Spleen (tissue), 13 donors: ENCODE results near the gene SDK2. TPM values are rescaled to one million over a fixed set of nuclear protein-coding genes. Genes with fewer than 3 reads are reported as not detected.

Experiments
- DNase-seq: peaks from one replicate; pipeline ENCODE4 v3.0.0-alpha.2; 2020
- H3K27ac ChIP-seq, 8 donors: fragments of 200-600 bp; sonication (generic) in 7 of 8; 1 replicate in 4 of 8; 2 replicates in 4 of 8; pipeline versions ENCODE4 v1.5.0 to v1.8.0; 2016 to 2021; ENCODE audit warnings: inconsistent platforms in 4 of 8, mild to moderate bottlenecking in 4 of 8, moderate library complexity in 1 of 8
- H3K27me3 ChIP-seq, 7 donors: fragments of 200-600 bp; sonication (generic) in 6 of 7; replicated peaks in 1 of 7; 1 replicate in 4 of 7; 2 replicates in 3 of 7; pipeline versions ENCODE4 v1.5.0 to v1.8.0; 2016 to 2021; ENCODE audit warnings: inconsistent platforms in 3 of 7, mild to moderate bottlenecking in 1 of 7
- H3K36me3 ChIP-seq, 6 donors: fragments of 200-600 bp; sonication (generic) in 5 of 6; 1 replicate in 4 of 6; 2 replicates in 2 of 6; pipeline versions ENCODE4 v1.5.0 to v1.8.0; 2016 to 2021; ENCODE audit warnings: inconsistent platforms in 2 of 6
- H3K4me1 ChIP-seq, 6 donors: fragments of 200-600 bp; sonication (generic) in 5 of 6; 1 replicate in 3 of 6; 2 replicates in 3 of 6; pipeline versions ENCODE4 v1.5.0 to v1.8.0; 2016 to 2021; ENCODE audit warnings: inconsistent platforms in 3 of 6
- H3K4me3 ChIP-seq, 8 donors: fragments of 200-600 bp; sonication (generic) in 7 of 8; 1 replicate in 4 of 8; 2 replicates in 4 of 8; pipeline versions ENCODE4 v1.5.0 to v1.8.0; 2016 to 2021; ENCODE audit warnings: inconsistent platforms in 4 of 8, mild to moderate bottlenecking in 4 of 8, moderate library complexity in 2 of 8
- H3K9me3 ChIP-seq, 8 donors: fragments of 200-600 bp; sonication (generic) in 7 of 8; 1 replicate in 4 of 8; 2 replicates in 4 of 8; pipeline versions ENCODE4 v1.5.0 to v1.8.0; 2016 to 2021; ENCODE audit warnings: inconsistent platforms in 4 of 8
- CTCF ChIP-seq, 11 experiments: fragments of 200-600 bp in 7 of 11; fragments of 450-650 bp in 4 of 11; sonication (generic) in 4 of 11; IDR thresholded peaks in 8 of 11; conservative IDR thresholded peaks in 3 of 11; 1 replicate in 7 of 11; 2 replicates in 4 of 11; pipeline versions ENCODE4 v1.4.0 to v1.8.0; 2016 to 2021; ENCODE audit warnings: antibody characterized with exemption in 11 of 11, inconsistent platforms in 4 of 11, mild to moderate bottlenecking in 1 of 11
- POLR2A ChIP-seq, 3 donors: fragments of 450-650 bp; IDR thresholded peaks; one replicate each; pipeline ENCODE4 v1.5.1; 2017; ENCODE audit warnings: antibody characterized with exemption in 3 of 3, mild to moderate bottlenecking in 1 of 3
- POLR2AphosphoS5 ChIP-seq, 3 donors: sonication (generic); formaldehyde crosslinking; IDR thresholded peaks; one replicate each; pipeline ENCODE4 v1.5.1; 2017; ENCODE audit warnings: antibody characterized with exemption in 3 of 3
- WGBS, 5 donors: extraction: QIAGEN DNeasy Blood & Tissue Kit in 3 of 5; methylation state at CpG; one replicate each; pipeline versions ENCODE4 v1.1.5 to v1.1.7; 2013 to 2018; 5-methylcytosine and 5-hydroxymethylcytosine counted together
- intact Hi-C: fragments of 100-400 bp; cut with DNase I; formaldehyde crosslinking; loops from one replicate; pipeline ENCODE4 v1.15.0; 2023; ENCODE audit warnings: low total_unique reads
- long read RNA-seq, 2 donors: transcript quantifications; one replicate each; lab custom pipeline, GENCODE V29; 2026
- polyA plus RNA-seq, 3 donors: library from polyadenylated mRNA; stranded (reverse); fragments of 200-250 nt; gene quantifications; one replicate each; pipeline ENCODE4 v1.2.1, GENCODE V29; 2013
- total RNA-seq, 7 donors: library from RNA; depleted of rRNA in 3 of 7; stranded (reverse); fragments of >200 nt in 3 of 7; fragmentation: NEBNext Ultra II Directional in 4 of 7; extraction: Animal tissue kit (Norgen Biotek cat#: 25700) in 4 of 7; gene quantifications; one replicate each; pipeline versions ENCODE4 v1.1.0 to v1.2.1, GENCODE V29; 2016 to 2021
- donor health status: healthy with polysubstance abuse.
- donor health status: DM: no; HTN: no; CAD: no; lungs with moderate emphysema.
- donor health status: DM: no; HTN: no; CAD: no.
- donor health status: Bipolar disorder and iron deficiency.
- donor health status: healthy.
- donor health status: DM: no; HTN: no; CAD: no.
- donor health status: DM: yes; HTN: yes; CAD: no.

SDK2 gene
- total RNA-seq (10 to 100 TPM in 5 of 7 donors, 1 to 10 TPM in 2; 9.2 to 16.5 (median 10.8) TPM), polyA plus RNA-seq (under 1 TPM; 0.86 to 1.00 (median 0.96) TPM)
- long read RNA-seq, donor 1, result 0 reads
- long read RNA-seq, donor 2, result 0 reads

- TF ChIP-seq POLR2A (IDR thresholded peaks at IDR 0.05) (no peak), POLR2AphosphoS5 (IDR thresholded peaks at IDR 0.05) (peak in 2 of 3 donors; percentile 20 to 28), CTCF (IDR thresholded peaks at IDR 0.05 in 8 of 11, conservative IDR thresholded peaks at IDR 0.05 in 3 of 11) (no peak)
- intact Hi-C loops, result no loop called here
- H3K9me3 ChIP-seq, result no peaks in the 10 kb centered on the region
- 0 to 2% (median 1%) methylated on average over 49 to 105 of the region's 105 CpGs for WGBS, 5 donors
- DNase-seq, result no peak
- peaks cover 13 to 68% (median 38%) of the 10 kb centered on the region in 6 donors for H3K4me1 ChIP-seq
- H3K36me3 ChIP-seq, result no peaks in the 10 kb centered on the region
- peak within 1 kb of the TSS; percentile 54 to 76 (median 64) for H3K4me3 ChIP-seq
- peaks cover 0 to 74% (median 28%) of the 10 kb centered on the region in 7 donors for H3K27me3 ChIP-seq
- H3K27ac ChIP-seq, result peak within 1 kb of the TSS; percentile 13 to 76 (median 66)
These were observed at the start of gene SDK2 for GRCh38 chr17:73644145-73645049. Gene SDK2, minus strand, starts transcription at chr17:73644445. Its CDS starts 357 bp downstream, at chr17:73644088.

GRCh38 chr17:73693071-73693470 is 48.8 kb upstream of the SDK2 start:
- no peaks in the 10 kb centered on the region for H3K9me3 ChIP-seq
- no peak overlapping the region for H3K4me3 ChIP-seq
- peaks cover 0 to 30% (median 15%) of the 10 kb centered on the region in 6 donors for H3K4me1 ChIP-seq
- H3K27ac ChIP-seq, result peak overlapping the region in 6 of 8 donors; percentile 27 to 74 (median 48)
- 72 to 89% (median 82%) methylated on average over 12 of the region's 12 CpGs for WGBS, 5 donors
- no peak for DNase-seq
- H3K27me3 ChIP-seq, result peaks cover 0 to 10% (median 0%) of the 10 kb centered on the region in 7 donors
- H3K36me3 ChIP-seq, result no peaks in the 10 kb centered on the region
- intact Hi-C loops, result no loop called here
- TF ChIP-seq CTCF (IDR thresholded peaks at IDR 0.05 in 8 of 11, conservative IDR thresholded peaks at IDR 0.05 in 3 of 11), result no peak
- no peak for TF ChIP-seq POLR2AphosphoS5 (IDR thresholded peaks at IDR 0.05)

- Histone ChIP-seq H3K27ac (peak overlapping the region in 7 of 8 donors; percentile 56 to 74 (median 65)), H3K4me1 (peaks cover 0 to 30% (median 15%) of the 10 kb centered on the region in 6 donors), H3K27me3 (peaks cover 0 to 9% (median 0%) of the 10 kb centered on the region in 7 donors), H3K36me3 (no peaks in the 10 kb centered on the region), H3K9me3 (peaks cover 0 to 3% (median 0%) of the 10 kb centered on the region in 8 donors), H3K4me3 (no peak overlapping the region)
- TF ChIP-seq POLR2AphosphoS5 (IDR thresholded peaks at IDR 0.05) (no peak), POLR2A (IDR thresholded peaks at IDR 0.05) (no peak), CTCF (IDR thresholded peaks at IDR 0.05 in 8 of 11, conservative IDR thresholded peaks at IDR 0.05 in 3 of 11) (no peak)
- intact Hi-C loops, result no loop called here
- 39 to 53% (median 44%) methylated on average over 10 of the region's 10 CpGs for WGBS, 5 donors
- no peak for DNase-seq
These were observed 47.1 kb upstream of the SDK2 start for GRCh38 chr17:73691321-73691766.

GRCh38 chr17:73690676-73691075 is 46.4 kb upstream of the SDK2 start:
- no peak for DNase-seq
- H3K4me1 ChIP-seq, result peaks cover 0 to 30% (median 15%) of the 10 kb centered on the region in 6 donors
- 68 to 86% (median 77%) methylated on average over 10 of the region's 10 CpGs for WGBS, 5 donors
- no peak overlapping the region for H3K4me3 ChIP-seq
- intact Hi-C loops, result no loop called here
- no peak for TF ChIP-seq POLR2AphosphoS5 (IDR thresholded peaks at IDR 0.05)
- TF ChIP-seq POLR2A (IDR thresholded peaks at IDR 0.05), result no peak
- no peak for TF ChIP-seq CTCF (IDR thresholded peaks at IDR 0.05 in 8 of 11, conservative IDR thresholded peaks at IDR 0.05 in 3 of 11)
- peaks cover 0 to 7% (median 0%) of the 10 kb centered on the region in 8 donors for H3K9me3 ChIP-seq
- peaks cover 0 to 9% (median 0%) of the 10 kb centered on the region in 7 donors for H3K27me3 ChIP-seq
- no peaks in the 10 kb centered on the region for H3K36me3 ChIP-seq
- H3K27ac ChIP-seq, result peak overlapping the region in 7 of 8 donors; percentile 56 to 74 (median 65)
